Measurements from ENCODE around the gene PDC.

The PDC gene

GRCh38 chr1:186486061-186486460 lies 25.1 kb upstream of the PDC start:
- no peak overlapping the region for H3K9ac ChIP-seq (ENCODE audit: low read length)
- H3K4me2 ChIP-seq (ENCODE audit: low read depth, low read length), result no peak overlapping the region
- no peaks in the 10 kb centered on the region for H3F3A ChIP-seq (ENCODE audit: insufficient read depth, low read length)
- no peaks in the 10 kb centered on the region for H3K9me3 ChIP-seq (replicated peaks; ENCODE audit: insufficient read depth, low read length)
- H2AFZ ChIP-seq (ENCODE audit: low read length), result no peak overlapping the region
- no peaks in the 10 kb centered on the region for H3K36me3 ChIP-seq (replicated peaks; ENCODE audit: insufficient read depth, low read length)
- H4K20me1 ChIP-seq (ENCODE audit: insufficient read depth, low read length), result no peaks in the 10 kb centered on the region
- H3K4me1 ChIP-seq (ENCODE audit: low read length), result no peaks in the 10 kb centered on the region
- H3K27ac ChIP-seq (ENCODE audit: low read length), result no peak overlapping the region
- no peaks in the 10 kb centered on the region for H3K79me2 ChIP-seq (ENCODE audit: low read length)
- TF ChIP-seq EZH2 (optimal IDR thresholded peaks at IDR 0.05; ENCODE audit: low read depth, low read length), result no peak
- DNase-seq, result no peak
- H3K27me3 ChIP-seq (replicated peaks; ENCODE audit: insufficient read depth, low read length), result no peaks in the 10 kb centered on the region
- H3K9me2 ChIP-seq (replicated peaks; ENCODE audit: insufficient read depth, low read length), result no peaks in the 10 kb centered on the region
- no peak overlapping the region for H3K4me3 ChIP-seq (ENCODE audit: low read length)

- Histone ChIP-seq H3K9me2 (replicated peaks; ENCODE audit: insufficient read depth, low read length) (no peaks in the 10 kb centered on the region), H3K9me3 (replicated peaks; ENCODE audit: insufficient read depth, low read length) (no peaks in the 10 kb centered on the region), H2AFZ (ENCODE audit: low read length) (no peak overlapping the region), H3K4me2 (ENCODE audit: low read depth, low read length) (no peak overlapping the region), H3K27ac (ENCODE audit: low read length) (no peak overlapping the region), H3K36me3 (replicated peaks; ENCODE audit: insufficient read depth, low read length) (no peaks in the 10 kb centered on the region), H3K4me1 (ENCODE audit: low read length) (no peaks in the 10 kb centered on the region), H3K4me3 (ENCODE audit: low read length) (no peak overlapping the region), H3K27me3 (replicated peaks; ENCODE audit: insufficient read depth, low read length) (no peaks in the 10 kb centered on the region), H3F3A (ENCODE audit: insufficient read depth, low read length) (no peaks in the 10 kb centered on the region), H4K20me1 (ENCODE audit: insufficient read depth, low read length) (no peaks in the 10 kb centered on the region), H3K9ac (ENCODE audit: low read length) (no peak overlapping the region), H3K79me2 (ENCODE audit: low read length) (no peaks in the 10 kb centered on the region)
- DNase-seq, result no peak
- TF ChIP-seq EZH2 (optimal IDR thresholded peaks at IDR 0.05; ENCODE audit: low read depth, low read length) (no peak), EZH2phosphoT487 (IDR thresholded peaks at IDR 0.05; ENCODE audit: low read length) (no peak), CTCF (IDR thresholded peaks at IDR 0.05; ENCODE audit: low read length) (no peak)
These were observed 22.6 kb upstream of the PDC start for GRCh38 chr1:186483561-186483960.

GRCh38 chr1:186482661-186483255 lies 21.8 kb upstream of the PDC start:
- H3K9ac ChIP-seq (ENCODE audit: low read length), result no peak overlapping the region
- no peaks in the 10 kb centered on the region for H3K79me2 ChIP-seq (ENCODE audit: low read length)
- no peaks in the 10 kb centered on the region for H3K9me3 ChIP-seq (replicated peaks; ENCODE audit: insufficient read depth, low read length)
- no peaks in the 10 kb centered on the region for H3K4me1 ChIP-seq (ENCODE audit: low read length)
- H3K4me3 ChIP-seq (ENCODE audit: low read length), result no peak overlapping the region
- H3K27me3 ChIP-seq (replicated peaks; ENCODE audit: insufficient read depth, low read length), result no peaks in the 10 kb centered on the region
- H3K9me2 ChIP-seq (replicated peaks; ENCODE audit: insufficient read depth, low read length), result no peaks in the 10 kb centered on the region
- no peak overlapping the region for H3K4me2 ChIP-seq (ENCODE audit: low read depth, low read length)
- H4K20me1 ChIP-seq (ENCODE audit: insufficient read depth, low read length), result no peaks in the 10 kb centered on the region
- DNase-seq, result peak; percentile 67
- H3K27ac ChIP-seq (ENCODE audit: low read length), result no peak overlapping the region
- no peaks in the 10 kb centered on the region for H3F3A ChIP-seq (ENCODE audit: insufficient read depth, low read length)
- no peak for TF ChIP-seq EZH2phosphoT487 (IDR thresholded peaks at IDR 0.05; ENCODE audit: low read length)
- TF ChIP-seq CTCF (IDR thresholded peaks at IDR 0.05; ENCODE audit: low read length), result peak; percentile 99
- H2AFZ ChIP-seq (ENCODE audit: low read length), result no peak overlapping the region
- no peaks in the 10 kb centered on the region for H3K36me3 ChIP-seq (replicated peaks; ENCODE audit: insufficient read depth, low read length)

- Histone ChIP-seq H4K20me1 (ENCODE audit: insufficient read depth, low read length) (no peaks in the 10 kb centered on the region), H3K36me3 (replicated peaks; ENCODE audit: insufficient read depth, low read length) (no peaks in the 10 kb centered on the region), H3K4me3 (ENCODE audit: low read length) (no peak overlapping the region), H3K4me2 (ENCODE audit: low read depth, low read length) (no peak overlapping the region), H3K9ac (ENCODE audit: low read length) (no peak overlapping the region), H3K4me1 (ENCODE audit: low read length) (no peaks in the 10 kb centered on the region), H3K9me3 (replicated peaks; ENCODE audit: insufficient read depth, low read length) (no peaks in the 10 kb centered on the region), H3K27me3 (replicated peaks; ENCODE audit: insufficient read depth, low read length) (no peaks in the 10 kb centered on the region), H2AFZ (ENCODE audit: low read length) (no peak overlapping the region), H3F3A (ENCODE audit: insufficient read depth, low read length) (no peaks in the 10 kb centered on the region), H3K27ac (ENCODE audit: low read length) (no peak overlapping the region), H3K9me2 (replicated peaks; ENCODE audit: insufficient read depth, low read length) (no peaks in the 10 kb centered on the region), H3K79me2 (ENCODE audit: low read length) (no peaks in the 10 kb centered on the region)
- DNase-seq, result no peak
- no peak for TF ChIP-seq EZH2 (optimal IDR thresholded peaks at IDR 0.05; ENCODE audit: low read depth, low read length)
- TF ChIP-seq EZH2phosphoT487 (IDR thresholded peaks at IDR 0.05; ENCODE audit: low read length), result no peak
- no peak for TF ChIP-seq CTCF (IDR thresholded peaks at IDR 0.05; ENCODE audit: low read length)
These were observed 20.5 kb upstream of the PDC start for GRCh38 chr1:186481303-186481888.
